Thyroid gland (tissue), 4 donors: Measurements from ENCODE around the gene IFT81.

Experiments used
- CTCF ChIP-seq, 6 experiments: fragments of 200-600 bp in 3 of 6; fragments of 450-650 bp in 3 of 6; sonication (generic) in 3 of 6; IDR thresholded peaks; one replicate each; pipeline ENCODE4 v1.5.1; 2016 to 2019; ENCODE audit warnings: antibody characterized with exemption in 6 of 6, mild to moderate bottlenecking in 2 of 6, inconsistent platforms in 1 of 6, moderate library complexity in 1 of 6
- POLR2A ChIP-seq, 2 donors: fragments of 450-650 bp; IDR thresholded peaks; one replicate each; pipeline ENCODE4 v1.6.1; 2017; ENCODE audit warnings: antibody characterized with exemption in 2 of 2, mild to moderate bottlenecking in 2 of 2, moderate library complexity in 1 of 2

- TF ChIP-seq CTCF (IDR thresholded peaks at IDR 0.05) (no peak), POLR2A (IDR thresholded peaks at IDR 0.05) (no peak)
These were observed 103.0 kb downstream of the IFT81 start for GRCh38 chr12:110227138-110227537.
